Measurements from ENCODE around the gene OR9G4. TPM values are rescaled to one million over a fixed set of nuclear protein-coding genes. Genes with fewer than 3 reads are reported as not detected.

The OR9G4 gene
- total and polyA plus RNA-seq, 2 of the 13 experiments (the other 11 are each of a cell fraction or from before 2014, with no cell fraction given) = not detected

GRCh38 chr11:56764976-56765375, 16.5 kb upstream of the OR9G4 start:
- intact Hi-C loops (cut with micrococcal nuclease; ENCODE audit: unreplicated experiment) = loop anchor here (5.0 kb wide), 1 partner anchor 623 kb away; the partner anchor contains the start of gene OR8J3
- H4K20me1 ChIP-seq (ENCODE audit: insufficient read depth, low read length) = no peaks in the 10 kb centered on the region
- H3K27me3 ChIP-seq (ENCODE audit: control insufficient read depth in 1 of 2, insufficient read depth in 2 of 2, low read length in 2 of 2) = no peaks in the 10 kb centered on the region
- H3K4me3 ChIP-seq (replicated peaks in 1 of 3; ENCODE audit: insufficient read depth in 1 of 3, low read depth in 2 of 3, low read length in 3 of 3) = no peak overlapping the region
- no peak for TF ChIP-seq ZGPAT (CRISPR knock-in tag; IDR thresholded peaks at IDR 0.05)
- TF ChIP-seq MIER3 (CRISPR knock-in tag; IDR thresholded peaks at IDR 0.05; ENCODE audit: borderline replicate concordance) = no peak
- TF ChIP-seq, protein P1, sequence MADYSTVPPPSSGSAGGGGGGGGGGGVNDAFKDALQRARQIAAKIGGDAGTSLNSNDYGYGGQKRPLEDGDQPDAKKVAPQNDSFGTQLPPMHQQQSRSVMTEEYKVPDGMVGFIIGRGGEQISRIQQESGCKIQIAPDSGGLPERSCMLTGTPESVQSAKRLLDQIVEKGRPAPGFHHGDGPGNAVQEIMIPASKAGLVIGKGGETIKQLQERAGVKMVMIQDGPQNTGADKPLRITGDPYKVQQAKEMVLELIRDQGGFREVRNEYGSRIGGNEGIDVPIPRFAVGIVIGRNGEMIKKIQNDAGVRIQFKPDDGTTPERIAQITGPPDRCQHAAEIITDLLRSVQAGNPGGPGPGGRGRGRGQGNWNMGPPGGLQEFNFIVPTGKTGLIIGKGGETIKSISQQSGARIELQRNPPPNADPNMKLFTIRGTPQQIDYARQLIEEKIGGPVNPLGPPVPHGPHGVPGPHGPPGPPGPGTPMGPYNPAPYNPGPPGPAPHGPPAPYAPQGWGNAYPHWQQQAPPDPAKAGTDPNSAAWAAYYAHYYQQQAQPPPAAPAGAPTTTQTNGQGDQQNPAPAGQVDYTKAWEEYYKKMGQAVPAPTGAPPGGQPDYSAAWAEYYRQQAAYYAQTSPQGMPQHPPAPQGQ (CRISPR knock-in tag; IDR thresholded peaks at IDR 0.05; ENCODE audit: borderline replicate concordance) = no peak
- no peaks in the 10 kb centered on the region for H3K36me3 ChIP-seq (replicated peaks in 1 of 2; ENCODE audit: control insufficient read depth in 1 of 2, insufficient read depth in 2 of 2, low read length in 2 of 2)
- no peak overlapping the region for H3K4me2 ChIP-seq (ENCODE audit: low read depth, low read length)
- POLR2A ChIA-PET = no interaction called here
- ATAC-seq = no peak
- no peak overlapping the region for H3K9ac ChIP-seq (ENCODE audit: insufficient read depth, low read depth, low read length)
- BruUV-seq (replicated peaks) = no TSS peak
- FAIRE-seq = no peak
- no peak overlapping the region for H2AFZ ChIP-seq (ENCODE audit: low read length)
- 3% methylated on average over 3 of the region's 4 CpGs for WGBS (ENCODE audit: low lambda C conversion rate)
- H3K4me1 ChIP-seq (ENCODE audit: insufficient read depth, low read length) = no peaks in the 10 kb centered on the region
- no peak for DNase-seq (ENCODE audit: low spot score)
- H3K79me2 ChIP-seq (ENCODE audit: insufficient read depth, low read length) = no peaks in the 10 kb centered on the region
- no peaks in the 10 kb centered on the region for H3K9me3 ChIP-seq (ENCODE audit: low read length)
- in situ Hi-C loops (cut with HindIII; ENCODE audit: extremely low pct_ligation_motif_present, low pct_unique_long_range_greater_than_20kb) = no loop called here
- H3K27ac ChIP-seq (ENCODE audit: extremely low read length, insufficient read depth, low read length) = no peak overlapping the region
- CTCF ChIA-PET (ENCODE audit: low intra/inter-chr PET ratio, low total read pairs) = no interaction called here

DNA sequence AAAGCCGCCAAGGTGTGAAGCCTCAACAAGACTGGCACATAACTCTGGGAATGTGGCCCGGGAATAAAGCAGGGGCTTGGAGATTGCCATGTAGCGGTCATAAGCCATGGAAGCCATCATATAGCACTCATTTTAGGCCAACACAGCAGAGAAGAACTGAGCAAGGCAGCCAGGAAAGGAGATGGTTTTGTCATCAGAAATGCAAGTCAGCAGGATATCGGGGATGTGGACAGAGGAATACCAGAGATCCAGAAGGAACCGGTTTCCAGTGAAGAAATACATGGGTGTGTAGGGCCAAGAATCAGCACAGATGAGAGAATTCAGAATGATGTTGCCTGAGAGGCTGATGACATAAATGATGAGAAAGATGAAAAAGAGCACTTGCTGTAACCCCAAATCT, 3.0 kb upstream of the OR9G4 start:
- H3K79me2 ChIP-seq (ENCODE audit: insufficient read depth, low read length) = no peaks in the 10 kb centered on the region
- H3K9ac ChIP-seq (ENCODE audit: insufficient read depth, low read depth, low read length) = no peak overlapping the region
- WGBS (ENCODE audit: low lambda C conversion rate) = 3% methylated on average over 5 of the region's 5 CpGs
- no peaks in the 10 kb centered on the region for H3K4me1 ChIP-seq (ENCODE audit: insufficient read depth, low read length)
- no peak for DNase-seq (ENCODE audit: low spot score)
- H3K4me3 ChIP-seq (replicated peaks in 1 of 3; ENCODE audit: insufficient read depth in 1 of 3, low read depth in 2 of 3, low read length in 3 of 3) = no peak overlapping the region
- POLR2A ChIA-PET = no interaction called here
- H2AFZ ChIP-seq (ENCODE audit: low read length) = no peak overlapping the region
- no peaks in the 10 kb centered on the region for H3K9me3 ChIP-seq (ENCODE audit: low read length)
- intact Hi-C loops (cut with micrococcal nuclease; ENCODE audit: unreplicated experiment) (no loop called here), in situ Hi-C loops (cut with HindIII; ENCODE audit: extremely low pct_ligation_motif_present, low pct_unique_long_range_greater_than_20kb) (no loop called here)
- no peak overlapping the region for H3K27ac ChIP-seq (ENCODE audit: extremely low read length, insufficient read depth, low read length)
- H3K27me3 ChIP-seq (ENCODE audit: control insufficient read depth in 1 of 2, insufficient read depth in 2 of 2, low read length in 2 of 2) = no peaks in the 10 kb centered on the region
- CTCF ChIA-PET (ENCODE audit: low intra/inter-chr PET ratio, low total read pairs) = no interaction called here
- no peak overlapping the region for H3K4me2 ChIP-seq (ENCODE audit: low read depth, low read length)
- TF ChIP-seq IKZF1 (IDR thresholded peaks at IDR 0.05) (no peak), MAFK (conservative IDR thresholded peaks at IDR 0.05 in 1 of 2, IDR thresholded peaks at IDR 0.05 in 1 of 2; ENCODE audit: low read length in 2 of 2) (peak in 1 of 2 experiments; percentile 57; a peak in 3 of 4 replicates), ARID5B (CRISPR knock-in tag; IDR thresholded peaks at IDR 0.05) (no peak), HDAC6 (IDR thresholded peaks at IDR 0.05; ENCODE audit: low read depth, low read length) (no peak)
- H4K20me1 ChIP-seq (ENCODE audit: insufficient read depth, low read length) = no peaks in the 10 kb centered on the region
- no TSS peak for BruUV-seq (replicated peaks)
- no peak for FAIRE-seq
- no peak for ATAC-seq
- H3K36me3 ChIP-seq (replicated peaks in 1 of 2; ENCODE audit: control insufficient read depth in 1 of 2, insufficient read depth in 2 of 2, low read length in 2 of 2) = no peaks in the 10 kb centered on the region
